AG04450 (cell line): Measurements from ENCODE around the gene DACH1. TPM values are rescaled to one million over a fixed set of nuclear protein-coding genes. Genes with fewer than 3 reads are reported as not detected.

ENCODE experiments used
- CTCF ChIA-PET: fragments of 300-600, 350-600 bp; formaldehyde crosslinking; extraction: SDS; loops from one replicate; lab custom pipeline; 2022; ENCODE audit warnings: antibody characterized with exemption, inconsistent platforms; lab: Charles Lee
- POLR2A ChIA-PET: fragments of 350-600 bp; formaldehyde crosslinking; extraction: SDS; loops from one replicate; lab custom pipeline; 2021; ENCODE audit warnings: antibody characterized with exemption, inconsistent platforms; lab: Yijun Ruan, JAX
- DNase-seq: peaks from one replicate; pipeline ENCODE4 v3.0.0-alpha.2; 2011; ENCODE audit warnings: low read depth, low spot score
- H3K27ac ChIP-seq: one replicate; pipeline ENCODE4 v1.5.1; 2012; ENCODE audit warnings: low read depth, low read length, control low read depth
- H3K27me3 ChIP-seq: one replicate; pipeline ENCODE4 v1.6.0; 2012; ENCODE audit warnings: low read length; ENCODE audit not compliant: control insufficient read depth, insufficient read depth
- H3K4me3 ChIP-seq: 2 replicates; pipeline ENCODE4 v1.5.1; 2011; ENCODE audit warnings: mild to moderate bottlenecking, low read depth, low read length, control low read depth
- H3K9me3 ChIP-seq: 2 replicates; pipeline ENCODE4 v1.5.1; 2012; ENCODE audit warnings: low read length; ENCODE audit not compliant: control insufficient read depth, insufficient read depth
- polyA plus RNA-seq: library from polyadenylated mRNA; depleted of rRNA; stranded (reverse); fragments of >200 nt; gene quantifications from 2 replicates; pipeline ENCODE4 v1.2.3, GENCODE V29; 2011
- TF ChIP-seq, protein P1 (sequence below): IDR thresholded peaks from 2 replicates; pipeline ENCODE4 v1.5.1; 2011; ENCODE audit warnings: low read depth, low read length, control low read depth, inconsistent platforms

DACH1 gene
- polyA plus RNA-seq, 1 experiment = 0.10 TPM

- POLR2A ChIA-PET = no interaction called here
- TF ChIP-seq, protein P1, sequence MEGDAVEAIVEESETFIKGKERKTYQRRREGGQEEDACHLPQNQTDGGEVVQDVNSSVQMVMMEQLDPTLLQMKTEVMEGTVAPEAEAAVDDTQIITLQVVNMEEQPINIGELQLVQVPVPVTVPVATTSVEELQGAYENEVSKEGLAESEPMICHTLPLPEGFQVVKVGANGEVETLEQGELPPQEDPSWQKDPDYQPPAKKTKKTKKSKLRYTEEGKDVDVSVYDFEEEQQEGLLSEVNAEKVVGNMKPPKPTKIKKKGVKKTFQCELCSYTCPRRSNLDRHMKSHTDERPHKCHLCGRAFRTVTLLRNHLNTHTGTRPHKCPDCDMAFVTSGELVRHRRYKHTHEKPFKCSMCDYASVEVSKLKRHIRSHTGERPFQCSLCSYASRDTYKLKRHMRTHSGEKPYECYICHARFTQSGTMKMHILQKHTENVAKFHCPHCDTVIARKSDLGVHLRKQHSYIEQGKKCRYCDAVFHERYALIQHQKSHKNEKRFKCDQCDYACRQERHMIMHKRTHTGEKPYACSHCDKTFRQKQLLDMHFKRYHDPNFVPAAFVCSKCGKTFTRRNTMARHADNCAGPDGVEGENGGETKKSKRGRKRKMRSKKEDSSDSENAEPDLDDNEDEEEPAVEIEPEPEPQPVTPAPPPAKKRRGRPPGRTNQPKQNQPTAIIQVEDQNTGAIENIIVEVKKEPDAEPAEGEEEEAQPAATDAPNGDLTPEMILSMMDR = no peak
- CTCF ChIA-PET = no interaction called here
Observed at GRCh38 chr13:71704656-71705055, 162.3 kb downstream of the DACH1 start.

DNA sequence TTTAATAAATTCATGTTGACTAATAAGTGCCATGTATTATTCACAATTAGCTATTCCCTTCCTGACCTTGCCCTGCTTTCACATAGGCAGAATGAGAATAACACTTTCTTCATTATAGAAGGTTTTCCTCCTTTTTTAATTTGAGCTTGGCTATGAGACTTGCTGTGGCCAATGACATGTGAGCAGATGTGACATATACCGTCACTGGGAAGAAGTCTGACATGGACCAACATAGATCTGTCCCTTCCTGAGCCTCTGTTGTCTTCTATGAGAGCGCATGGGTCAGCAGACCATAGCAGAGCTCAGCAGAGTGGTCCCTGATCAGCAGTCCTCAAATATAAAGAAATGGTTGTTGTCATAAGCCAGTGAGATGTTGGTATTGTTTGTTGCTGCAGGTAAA lies 163.9 kb downstream of the DACH1 start:
- TF ChIP-seq, protein P1 = no peak
- H3K9me3 ChIP-seq = no peaks in the 10 kb centered on the region
- no peaks in the 10 kb centered on the region for H3K27me3 ChIP-seq
- CTCF ChIA-PET = interaction anchor here (0.6 kb wide), 1 partner anchor 59 kb away, joined by 6 read pairs; no protein-coding TSS in a partner anchor
- H3K4me3 ChIP-seq = no peak overlapping the region
- H3K27ac ChIP-seq = no peak overlapping the region
- no peak for DNase-seq
- POLR2A ChIA-PET = no interaction called here

More at GRCh38 chr13:71704656-71705055, 162.3 kb downstream of the DACH1 start:
- H3K27ac ChIP-seq = no peak overlapping the region
- DNase-seq = no peak
- no peaks in the 10 kb centered on the region for H3K27me3 ChIP-seq
- no peaks in the 10 kb centered on the region for H3K9me3 ChIP-seq
- H3K4me3 ChIP-seq = no peak overlapping the region

- Histone ChIP-seq H3K27ac (no peak overlapping the region), H3K9me3 (no peaks in the 10 kb centered on the region), H3K4me3 (no peak overlapping the region), H3K27me3 (no peaks in the 10 kb centered on the region)
- ChIA-PET CTCF (no interaction called here), POLR2A (no interaction called here)
- DNase-seq = no peak
- TF ChIP-seq, protein P1 = no peak
Observed at GRCh38 chr13:71702253-71702652, 164.8 kb downstream of the DACH1 start.

- TF ChIP-seq, protein P1 = no peak
- ChIA-PET CTCF (no interaction called here), POLR2A (no interaction called here)
- DNase-seq = no peak
- Histone ChIP-seq H3K27ac (no peak overlapping the region), H3K27me3 (no peaks in the 10 kb centered on the region), H3K4me3 (no peak overlapping the region), H3K9me3 (no peaks in the 10 kb centered on the region)
Observed at GRCh38 chr13:71701741-71702140, 165.3 kb downstream of the DACH1 start.

DNA sequence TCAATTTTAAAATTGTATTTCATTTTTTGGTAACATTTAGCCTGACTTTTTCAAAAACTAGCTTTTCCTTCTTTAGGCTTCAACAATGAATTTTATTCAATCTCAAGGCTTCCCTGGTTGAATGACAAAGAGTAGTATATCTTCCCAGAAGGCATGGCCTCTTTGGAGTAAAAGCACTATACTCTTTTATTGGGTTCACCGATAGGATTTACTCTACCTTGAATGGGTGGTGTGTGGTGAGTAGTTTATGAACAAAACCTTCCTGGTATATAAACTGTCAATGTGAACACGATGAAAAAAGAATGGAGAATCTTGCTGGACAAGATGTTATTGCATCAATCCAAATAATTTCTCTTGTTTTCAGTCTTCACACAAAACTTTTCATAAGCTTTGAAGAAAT lies 167.7 kb downstream of the DACH1 start:
- H3K9me3 ChIP-seq = no peaks in the 10 kb centered on the region
- ChIA-PET CTCF (no interaction called here), POLR2A (no interaction called here)
- H3K4me3 ChIP-seq = no peak overlapping the region
- DNase-seq = no peak
- no peak overlapping the region for H3K27ac ChIP-seq
- TF ChIP-seq, protein P1 = no peak
- H3K27me3 ChIP-seq = no peaks in the 10 kb centered on the region
